Measurements from ENCODE around the gene TARP.
"Not testable (repeated sequence)": the region's sequence is repeated elsewhere in the genome, so short reads cannot be mapped to it uniquely, and the experiment has no call there.

- not testable (repeated sequence) for TF ChIP-seq CTCF (IDR thresholded peaks at IDR 0.05; ENCODE audit: poor library complexity, severe bottlenecking); EP300 (conservative IDR thresholded peaks at IDR 0.05; ENCODE audit: poor library complexity, severe bottlenecking); EZH2 (IDR thresholded peaks at IDR 0.05; ENCODE audit: borderline replicate concordance, insufficient read depth, low read length, poor library complexity, severe bottlenecking); MXI1 (conservative IDR thresholded peaks at IDR 0.05; ENCODE audit: poor library complexity, severe bottlenecking); POLR2AphosphoS5 (IDR thresholded peaks at IDR 0.05); SMC3 (conservative IDR thresholded peaks at IDR 0.05; ENCODE audit: poor library complexity); REST (IDR thresholded peaks at IDR 0.05; ENCODE audit: borderline replicate concordance); TAF1 (IDR thresholded peaks at IDR 0.05; ENCODE audit: low read depth)
Observed at GRCh38 chr7:38263274-38263673, 10.2 kb downstream of the TARP start.

Measured in neural cell (in vitro differentiated cells).